Gastrocnemius medialis (tissue), 4 donors: Measurements from ENCODE around the gene VAV2.

Source experiments
- CTCF ChIP-seq, 5 experiments: fragments of 450-650 bp in 3 of 5; fragments of 200-600 bp in 2 of 5; sonication (generic) in 2 of 5; IDR thresholded peaks in 4 of 5; conservative IDR thresholded peaks in 1 of 5; 1 replicate in 4 of 5; 2 replicates in 1 of 5; pipeline ENCODE4 v1.5.1; 2016 to 2019; ENCODE audit warnings: antibody characterized with exemption in 5 of 5, mild to moderate bottlenecking in 3 of 5, moderate library complexity in 3 of 5
- POLR2A ChIP-seq, 2 donors: fragments of 450-650 bp; IDR thresholded peaks; one replicate each; pipeline ENCODE4 v1.6.1; 2017; ENCODE audit warnings: antibody characterized with exemption in 2 of 2, mild to moderate bottlenecking in 2 of 2, moderate library complexity in 2 of 2

- no peak for TF ChIP-seq CTCF (IDR thresholded peaks at IDR 0.05 in 4 of 5, conservative IDR thresholded peaks at IDR 0.05 in 1 of 5)
- TF ChIP-seq POLR2A (IDR thresholded peaks at IDR 0.05): no peak
Observed at GRCh38 chr9:133953621-133953975, 38.5 kb downstream of the VAV2 start.
